AML-193 (cell line): ENCODE results near the gene KIF5C.
A peak's percentile ranks its signal among the peaks of the same experiment; 100 is the strongest.

Experiments
- DNase-seq, 2 experiments: peaks; one replicate each; lab custom pipeline; 2025; lab: John Stamatoyannopoulos, UW

The KIF5C gene

GRCh38 chr2:148989882-148990493, 115.0 kb downstream of the KIF5C start:
- peak; percentile 55 to 62 for DNase-seq

GRCh38 chr2:148990968-148991367, 115.9 kb downstream of the KIF5C start:
- no peak for DNase-seq

- no peak for DNase-seq
Observed at GRCh38 chr2:148992448-148992847, 117.4 kb downstream of the KIF5C start.

DNA sequence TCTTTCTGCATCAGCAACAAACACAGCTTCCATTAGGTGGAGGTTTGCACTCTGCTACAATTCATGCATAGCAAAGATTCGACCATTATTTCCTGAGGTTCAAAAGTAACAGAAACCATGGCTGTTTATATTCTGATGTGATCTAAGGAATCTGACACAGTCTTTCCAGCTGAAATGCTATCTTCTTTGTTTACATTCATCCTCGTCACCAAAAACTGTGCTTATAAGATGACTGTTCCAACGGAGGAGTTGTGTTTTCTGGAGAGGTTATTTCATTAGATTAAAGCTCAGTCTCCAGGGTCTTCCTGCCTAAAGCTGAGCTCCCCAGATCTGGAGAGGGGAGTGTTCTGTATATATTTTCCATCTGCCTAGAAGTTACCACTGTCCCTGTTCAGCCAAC, 118.3 kb downstream of the KIF5C start:
- DNase-seq, result no peak

DNA sequence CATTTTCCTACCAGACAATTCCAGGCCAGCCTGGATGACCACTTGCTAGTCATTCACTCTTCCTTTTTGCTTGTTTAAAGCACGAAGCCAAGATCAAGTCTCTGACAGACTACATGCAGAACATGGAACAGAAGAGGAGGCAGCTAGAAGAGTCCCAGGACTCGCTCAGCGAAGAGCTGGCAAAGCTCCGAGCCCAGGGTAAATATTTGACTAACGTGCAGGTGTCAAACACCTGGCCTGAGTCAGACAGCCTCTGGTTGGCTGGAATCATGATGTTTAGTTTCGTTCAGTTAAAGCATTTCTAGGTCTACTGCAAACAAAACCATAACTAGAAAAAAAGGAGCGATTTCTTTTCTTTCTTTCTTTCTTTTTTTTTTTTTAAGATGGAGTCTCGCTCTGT, 119.3 kb downstream of the KIF5C start:
- DNase-seq, result no peak

DNA sequence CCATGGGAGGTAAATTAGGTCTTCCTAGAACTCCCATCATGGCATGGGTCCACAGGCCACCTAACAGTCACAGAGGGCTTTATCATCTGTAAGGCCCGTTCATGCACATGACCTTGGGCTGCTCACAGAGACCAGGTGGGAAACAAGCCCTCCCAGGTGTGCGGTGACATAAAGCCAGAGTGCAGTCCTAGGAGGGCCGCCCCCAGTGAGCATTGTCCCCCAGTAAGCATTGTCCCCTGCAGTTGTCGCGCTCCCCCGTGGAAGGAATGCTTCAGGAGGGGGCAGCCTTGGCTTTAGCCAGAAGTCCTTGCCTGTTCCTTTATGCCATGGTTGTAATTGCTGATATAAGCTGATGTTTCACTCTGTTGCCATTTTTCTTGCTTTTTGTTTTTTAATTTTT, 121.8 kb downstream of the KIF5C start:
- DNase-seq, result no peak

DNA sequence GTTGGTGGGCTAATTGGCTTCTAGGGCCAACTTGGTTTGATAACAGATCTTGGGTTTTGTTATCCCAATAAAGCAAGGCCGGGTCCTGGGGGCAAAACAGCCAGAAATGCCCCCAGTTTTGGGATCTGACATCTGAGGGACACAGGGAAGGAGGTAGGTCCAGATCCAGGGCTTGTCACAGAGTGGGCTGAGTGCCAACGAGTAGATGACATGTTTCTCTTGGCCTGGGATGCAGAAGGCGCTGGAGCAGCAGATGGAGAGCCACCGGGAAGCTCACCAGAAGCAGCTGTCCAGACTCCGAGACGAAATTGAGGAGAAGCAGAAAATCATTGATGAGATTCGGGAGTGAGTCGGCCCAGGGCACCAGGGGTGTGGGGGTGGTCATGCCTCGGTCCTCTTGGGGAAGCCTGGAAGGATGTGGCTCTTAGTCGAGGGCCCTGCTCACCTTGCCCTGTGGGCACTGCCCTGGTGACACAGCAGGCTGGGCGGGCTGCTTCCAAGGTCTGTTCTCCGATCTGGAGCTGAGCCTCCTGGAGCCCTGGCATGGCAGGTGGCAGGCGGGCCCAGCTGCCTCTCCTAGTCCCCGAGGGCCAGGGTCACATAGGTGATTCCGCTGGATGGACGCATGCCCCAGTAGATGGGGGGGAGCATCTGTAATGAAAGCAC, 123.3 kb downstream of the KIF5C start:
- no peak for DNase-seq

- DNase-seq, result no peak
Observed at GRCh38 chr2:148998831-148999200, 123.8 kb downstream of the KIF5C start.

GRCh38 chr2:148999451-148999921, 124.5 kb downstream of the KIF5C start:
- no peak for DNase-seq

DNA sequence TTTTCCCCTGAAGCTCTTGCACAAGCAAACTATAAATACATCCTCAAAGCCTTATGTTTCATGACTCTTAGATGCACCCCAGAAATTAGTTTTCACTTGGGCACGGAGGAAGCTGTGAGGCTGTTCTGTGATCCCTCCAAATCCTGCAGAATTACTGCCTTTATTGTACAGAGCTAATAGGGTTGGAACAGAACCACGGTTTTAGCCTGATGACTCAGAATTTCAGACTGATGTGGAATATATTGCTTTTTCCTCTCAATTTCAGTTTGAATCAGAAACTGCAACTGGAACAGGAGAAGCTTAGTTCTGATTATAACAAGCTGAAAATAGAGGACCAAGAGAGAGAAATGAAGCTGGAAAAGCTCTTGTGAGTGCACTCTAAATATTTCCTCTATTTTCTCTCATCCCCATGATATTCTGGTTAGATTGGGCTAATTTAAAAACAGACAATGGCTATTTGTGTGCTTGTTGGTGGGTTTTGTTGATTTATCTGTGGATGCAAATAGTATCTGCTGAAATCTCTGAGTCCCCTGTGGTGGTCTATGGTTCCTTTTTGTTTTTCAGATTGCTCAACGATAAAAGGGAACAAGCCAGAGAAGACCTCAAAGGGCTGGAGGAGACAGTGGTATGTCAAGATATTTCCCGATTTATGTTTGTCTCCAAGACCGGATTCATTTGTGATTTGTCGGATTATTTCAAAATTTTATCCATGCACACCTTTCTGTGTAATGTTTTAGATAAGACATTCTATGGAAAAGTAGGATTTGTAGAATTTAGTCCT, 125.3 kb downstream of the KIF5C start:
- no peak for DNase-seq

DNA sequence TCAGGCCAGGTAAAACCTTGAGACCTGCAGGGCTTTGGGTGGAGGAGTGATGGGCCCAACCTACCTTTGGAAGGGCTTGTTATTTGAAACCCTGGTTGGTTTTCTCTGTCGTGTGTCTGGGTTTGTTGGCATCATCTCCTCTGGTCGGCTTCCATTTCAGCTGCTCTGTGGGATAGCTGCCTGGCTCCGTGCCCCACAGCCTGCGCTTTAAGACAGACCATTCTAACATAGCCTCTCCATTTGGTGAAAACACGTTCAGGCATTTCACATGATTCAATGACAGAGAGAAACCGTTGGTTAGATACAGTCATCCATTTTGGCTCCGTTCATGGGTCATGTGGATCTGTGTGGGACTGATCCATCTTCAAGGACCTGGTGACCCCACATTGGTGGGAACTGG, 126.5 kb downstream of the KIF5C start:
- no peak for DNase-seq

DNA sequence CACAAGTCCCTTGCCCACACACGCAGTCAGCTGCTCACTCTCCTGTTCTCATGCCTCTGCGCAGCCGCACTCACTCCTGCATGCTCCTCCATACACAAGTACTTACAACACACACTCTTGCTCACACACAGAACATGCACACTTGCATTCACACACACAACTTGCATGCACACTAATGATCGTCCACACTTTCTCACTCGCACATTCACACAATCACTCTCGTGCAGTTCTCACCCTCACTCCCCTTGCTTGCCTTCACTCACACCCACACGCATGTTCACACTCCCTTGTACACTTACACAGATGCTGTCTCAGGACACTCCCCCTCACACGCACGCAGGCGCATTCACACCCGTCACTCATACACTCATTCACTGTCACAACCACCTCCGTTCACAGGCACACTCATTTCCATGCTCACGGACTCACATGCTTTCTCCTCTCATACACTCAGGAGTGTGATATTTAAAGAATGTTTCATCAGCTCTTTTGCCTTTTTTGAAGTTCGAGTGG, 127.4 kb downstream of the KIF5C start:
- no peak for DNase-seq

GRCh38 chr2:149002891-149003740, 128.1 kb downstream of the KIF5C start:
- DNase-seq, result no peak

DNA sequence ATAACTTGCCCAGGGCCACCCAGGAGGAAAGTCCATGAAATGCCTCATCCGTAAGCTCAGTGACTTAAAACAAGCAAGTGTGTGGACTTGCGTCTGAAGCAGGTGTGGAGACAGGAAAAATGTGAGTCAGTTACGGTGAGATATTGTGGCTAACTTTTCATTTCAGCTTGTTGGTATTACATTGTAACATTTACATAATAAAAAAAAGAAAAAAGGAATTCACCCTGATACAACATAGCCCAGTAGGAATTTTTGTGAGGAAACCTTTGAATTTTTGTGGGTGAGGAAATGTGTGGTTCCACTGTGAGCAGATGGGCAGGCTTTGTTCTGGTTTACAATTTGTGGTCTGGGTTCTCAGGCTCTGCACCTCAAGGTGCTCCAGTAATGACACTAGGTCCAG, 129.8 kb downstream of the KIF5C start:
- DNase-seq, result no peak

DNA sequence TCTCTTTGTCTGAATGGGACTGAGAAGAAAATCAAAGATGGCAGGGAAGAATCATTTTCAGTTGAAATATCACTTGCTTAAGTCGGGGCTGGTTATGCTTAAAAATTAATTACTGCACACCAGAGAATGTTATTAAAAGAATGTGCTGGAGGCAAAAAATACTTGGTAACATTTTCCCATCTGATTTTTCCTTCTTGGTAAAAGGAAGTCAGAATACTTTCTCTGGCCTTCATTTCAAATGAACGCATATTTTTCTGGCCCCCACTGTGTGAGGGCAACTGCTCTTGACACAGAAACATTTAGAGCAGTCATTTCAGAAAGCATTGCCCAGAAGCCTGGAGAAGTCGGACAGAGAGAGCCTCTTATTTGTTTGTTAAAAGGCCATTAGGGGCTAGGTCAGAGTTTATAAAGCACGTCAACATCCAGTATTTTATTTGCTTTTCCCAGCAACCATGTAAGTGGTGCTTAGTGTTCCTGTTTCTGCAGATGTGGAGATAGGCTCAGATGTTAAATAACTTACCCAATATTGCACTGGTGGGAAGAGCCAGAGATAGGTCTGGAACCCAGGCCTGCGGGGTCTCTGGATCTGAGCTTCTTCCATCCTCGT, 130.5 kb downstream of the KIF5C start:
- no peak for DNase-seq

DNA sequence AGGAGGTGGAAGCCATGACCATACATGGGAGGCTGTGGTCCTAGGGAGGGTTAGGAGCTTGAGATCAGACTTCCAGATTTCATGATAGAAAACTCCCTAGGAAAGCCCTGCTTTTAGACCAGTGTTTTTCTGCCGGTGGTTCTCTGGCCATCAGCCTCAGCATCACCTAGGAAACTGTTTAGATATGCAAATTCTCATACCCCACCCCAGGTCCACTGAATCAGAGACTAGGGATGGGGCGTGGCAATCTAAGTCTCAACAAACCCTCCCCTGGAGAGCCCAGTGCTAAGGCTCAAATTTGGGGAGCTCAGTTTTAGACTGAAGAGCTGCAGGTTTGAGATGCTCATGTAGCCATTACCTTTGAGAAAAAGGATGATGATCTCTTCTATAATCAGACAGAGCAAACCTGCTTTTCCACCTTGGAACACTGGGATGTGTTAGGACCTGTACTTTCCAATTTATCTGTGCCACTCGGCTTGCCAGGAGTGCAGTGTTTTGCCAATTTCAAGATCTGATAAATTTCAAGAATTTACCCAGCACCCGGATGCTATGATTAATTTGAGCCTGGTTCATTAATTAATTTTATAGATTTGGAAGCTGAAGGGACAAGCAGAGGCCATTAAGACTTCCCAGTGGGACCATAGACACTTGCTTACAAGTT, 132.0 kb downstream of the KIF5C start:
- DNase-seq, result no peak

DNA sequence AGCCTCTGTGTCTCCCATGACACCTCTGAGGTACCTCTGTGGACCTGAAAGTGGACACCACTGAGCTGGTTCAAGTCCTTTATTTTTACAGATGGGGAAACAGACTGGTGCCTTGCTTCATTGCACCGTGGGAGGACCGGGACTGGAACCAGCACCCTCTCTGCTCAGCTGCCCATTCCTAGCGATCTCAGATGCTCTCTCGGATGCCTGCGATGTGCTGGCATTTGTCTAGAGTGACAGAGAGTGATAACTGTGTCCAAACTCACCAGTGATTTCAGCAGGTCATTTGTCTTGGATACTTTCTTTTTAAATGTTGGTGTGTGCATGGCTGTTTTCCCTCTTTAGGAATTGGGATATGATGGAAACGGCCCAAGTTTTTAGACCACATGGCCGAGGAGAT, 133.4 kb downstream of the KIF5C start:
- no peak for DNase-seq

DNA sequence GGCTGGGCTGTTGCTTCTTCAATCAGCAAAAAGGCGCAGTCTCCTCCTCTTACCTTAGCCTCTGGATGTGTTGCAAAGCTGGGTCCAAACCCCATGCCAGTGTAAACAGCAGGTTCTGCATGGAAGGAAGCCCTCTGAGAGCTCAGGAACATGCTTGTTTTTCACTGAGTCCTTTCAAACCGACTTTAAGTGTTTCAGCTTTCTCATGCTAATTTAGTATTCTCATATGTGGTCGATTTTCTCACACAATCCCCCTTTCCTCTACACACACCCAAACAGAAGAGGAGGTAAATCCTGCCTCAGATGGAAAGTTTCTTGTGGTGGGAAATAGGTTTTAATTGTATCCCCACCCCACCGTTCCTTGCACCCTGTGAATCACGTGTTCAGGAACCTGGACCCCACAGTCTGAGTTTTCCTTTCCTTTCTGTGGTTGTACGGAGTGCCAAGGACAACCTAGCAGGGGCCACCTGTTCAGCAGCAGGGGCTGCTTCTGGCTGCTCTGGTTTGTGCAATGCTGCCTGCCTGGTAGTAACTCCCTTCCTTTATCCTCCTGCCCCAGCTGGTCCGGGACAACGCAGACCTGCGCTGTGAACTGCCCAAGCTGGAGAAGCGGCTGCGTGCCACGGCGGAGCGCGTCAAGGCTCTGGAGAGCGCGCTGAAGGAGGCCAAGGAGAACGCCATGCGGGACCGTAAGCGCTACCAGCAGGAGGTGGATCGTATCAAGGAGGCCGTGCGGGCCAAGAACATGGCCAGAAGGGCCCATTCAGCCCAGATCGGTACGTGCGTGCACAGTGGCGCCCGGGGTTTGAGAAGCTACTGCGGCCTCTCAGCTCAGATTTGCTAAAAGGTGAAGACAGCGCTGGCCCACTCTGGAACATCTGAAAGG, 134.8 kb downstream of the KIF5C start:
- no peak for DNase-seq

- no peak for DNase-seq
Observed at GRCh38 chr2:149012545-149012944, 137.5 kb downstream of the KIF5C start.

GRCh38 chr2:149015501-149015900, 140.5 kb downstream of the KIF5C start:
- no peak for DNase-seq
